ENCODE measurements around the gene GFPT2.

GRCh38 chr5:180371949-180372348, 18.8 kb upstream of the GFPT2 start:
- no peak for TF ChIP-seq EP300 (IDR thresholded peaks at IDR 0.05)
- no peak for TF ChIP-seq CTCF (IDR thresholded peaks at IDR 0.05)
